NOMO-1 (cell line): Measurements from ENCODE around the gene CD79B.

Source experiments
- DNase-seq, 2 experiments: peaks; one replicate each; lab custom pipeline; 2025; ENCODE audit not compliant: unreplicated experiment in 2 of 2; lab: John Stamatoyannopoulos, UW

Gene CD79B

DNA sequence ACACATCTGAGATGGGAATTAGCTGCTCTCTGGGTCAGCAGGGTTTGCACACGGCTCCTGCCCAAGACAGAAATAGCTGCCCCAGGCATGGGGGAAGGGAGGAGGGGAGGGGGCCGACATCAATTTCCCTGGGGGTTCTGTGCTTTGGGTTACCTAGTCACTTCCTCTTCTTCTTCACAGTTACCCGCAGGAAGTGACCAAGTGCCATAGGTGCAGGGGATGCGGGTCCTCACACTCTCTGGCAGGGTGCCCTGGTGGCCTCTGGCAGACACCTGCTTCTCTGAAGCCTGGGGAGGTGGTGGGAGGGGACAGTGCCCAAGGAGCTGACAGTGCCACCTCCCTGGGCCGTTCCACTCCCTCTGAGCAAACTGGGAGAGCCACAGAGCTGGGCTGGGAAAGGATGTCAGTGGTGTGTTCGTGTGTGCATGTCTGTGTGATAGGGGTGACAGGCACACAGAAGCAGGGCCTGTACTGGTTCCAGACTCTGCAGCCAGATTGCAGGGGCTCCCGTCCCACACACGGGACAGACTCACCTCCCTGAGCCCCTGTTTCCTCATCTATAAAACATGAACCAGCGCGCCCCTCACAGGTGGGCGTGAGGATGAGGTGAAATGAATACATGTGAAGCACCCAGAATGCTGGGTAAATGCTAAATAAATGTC is 22.4 kb upstream of the CD79B start:
- peak in 1 of 2 experiments; percentile 10 for DNase-seq

DNA sequence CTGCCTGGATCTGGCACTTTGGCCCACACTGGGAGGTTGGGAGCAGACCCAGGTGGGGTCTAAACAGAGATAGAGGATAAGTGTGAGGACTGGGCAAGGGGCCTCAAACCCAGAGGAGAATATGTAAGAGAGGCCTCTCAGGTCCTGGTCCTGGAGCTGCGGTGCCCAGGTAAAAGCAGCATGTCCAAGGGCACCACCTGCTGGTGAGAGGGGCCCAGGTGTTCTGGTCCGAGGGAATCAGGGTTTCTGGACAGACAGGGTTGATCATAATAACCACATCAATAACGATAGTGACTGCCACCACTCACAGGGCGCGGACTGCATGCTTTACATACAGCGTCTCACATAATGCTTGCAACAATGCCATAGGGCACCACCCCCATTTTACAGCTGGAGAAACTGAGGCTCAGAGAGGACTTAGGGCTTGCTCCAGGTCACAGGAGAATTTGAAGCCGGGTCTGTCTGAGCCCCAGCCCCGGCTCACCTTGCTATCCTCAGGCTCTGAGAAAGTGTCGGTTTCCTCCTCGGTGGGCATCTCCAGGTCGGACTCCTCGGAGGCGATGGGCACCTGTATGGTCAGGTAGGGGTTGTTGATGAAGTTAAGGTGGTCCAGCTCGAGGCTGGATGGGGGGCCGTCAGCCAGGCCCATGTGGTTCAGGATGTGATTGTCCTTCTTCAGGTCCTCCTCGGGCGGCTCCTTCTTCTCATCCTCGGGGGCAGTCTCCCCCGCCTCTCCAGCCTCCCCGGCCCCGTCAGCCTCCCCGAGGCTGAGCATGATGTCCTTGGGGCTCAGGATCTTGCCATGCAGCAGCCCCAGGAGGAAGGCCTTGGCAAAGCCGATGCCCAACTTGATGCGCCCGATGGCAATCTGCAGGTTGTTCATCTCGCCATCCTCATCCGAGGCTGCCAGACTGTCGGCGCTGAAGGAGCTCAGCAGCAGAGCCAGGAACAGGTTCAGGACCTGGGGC is 19.1 kb upstream of the CD79B start:
- no peak for DNase-seq

DNA sequence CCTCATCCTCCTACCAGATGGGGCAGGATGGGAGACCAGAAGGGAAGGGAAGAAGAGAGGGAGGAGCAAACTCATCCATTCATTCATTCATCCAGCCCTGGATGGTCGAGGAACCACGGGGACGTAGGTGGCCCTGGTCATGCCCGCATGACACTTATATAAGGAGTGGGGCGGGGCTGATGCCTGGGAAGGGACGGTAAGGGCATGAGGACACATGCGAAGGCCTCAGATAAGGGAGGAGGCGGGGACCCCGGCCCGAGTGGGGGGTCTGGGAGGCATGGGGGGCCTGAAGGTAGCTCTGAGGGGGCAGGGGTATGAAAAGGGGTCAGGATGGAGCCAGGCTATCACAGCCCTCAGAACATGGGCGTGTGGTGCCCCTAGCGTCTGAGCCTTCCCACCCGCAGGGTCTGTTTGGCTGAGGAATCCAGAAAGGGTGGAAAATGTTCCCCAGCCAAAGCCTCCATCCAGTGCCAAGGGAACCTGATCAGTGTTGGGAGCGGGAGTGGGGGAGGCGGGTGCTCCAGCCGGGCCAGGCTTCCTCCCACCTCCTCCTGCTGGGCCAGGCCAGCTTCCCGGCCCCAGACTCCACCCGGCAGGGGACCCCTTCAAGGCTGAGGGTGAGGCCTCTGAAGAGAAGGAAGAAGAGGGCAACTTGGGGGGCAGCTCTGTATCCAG is 17.6 kb upstream of the CD79B start:
- no peak for DNase-seq

DNA sequence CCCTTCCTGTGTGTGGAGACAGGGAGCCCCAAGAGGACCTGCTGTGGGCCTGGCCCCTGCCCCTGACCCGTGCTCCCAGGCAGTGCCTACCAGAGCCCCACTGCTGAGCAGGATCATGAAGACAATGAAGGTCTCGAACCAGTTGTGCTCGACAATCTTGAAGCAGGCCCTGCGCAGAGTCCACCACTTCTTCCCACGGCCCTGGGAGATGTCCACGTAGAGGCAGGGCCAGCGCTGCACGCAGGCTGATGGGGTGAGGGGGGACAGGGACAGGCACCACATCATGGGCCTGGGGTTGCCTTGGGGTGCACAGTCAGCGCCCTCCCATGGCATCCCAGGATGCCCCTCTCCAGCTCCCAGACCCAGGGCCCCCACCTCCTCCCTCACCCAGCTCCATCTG is 16.4 kb upstream of the CD79B start:
- DNase-seq = no peak

DNA sequence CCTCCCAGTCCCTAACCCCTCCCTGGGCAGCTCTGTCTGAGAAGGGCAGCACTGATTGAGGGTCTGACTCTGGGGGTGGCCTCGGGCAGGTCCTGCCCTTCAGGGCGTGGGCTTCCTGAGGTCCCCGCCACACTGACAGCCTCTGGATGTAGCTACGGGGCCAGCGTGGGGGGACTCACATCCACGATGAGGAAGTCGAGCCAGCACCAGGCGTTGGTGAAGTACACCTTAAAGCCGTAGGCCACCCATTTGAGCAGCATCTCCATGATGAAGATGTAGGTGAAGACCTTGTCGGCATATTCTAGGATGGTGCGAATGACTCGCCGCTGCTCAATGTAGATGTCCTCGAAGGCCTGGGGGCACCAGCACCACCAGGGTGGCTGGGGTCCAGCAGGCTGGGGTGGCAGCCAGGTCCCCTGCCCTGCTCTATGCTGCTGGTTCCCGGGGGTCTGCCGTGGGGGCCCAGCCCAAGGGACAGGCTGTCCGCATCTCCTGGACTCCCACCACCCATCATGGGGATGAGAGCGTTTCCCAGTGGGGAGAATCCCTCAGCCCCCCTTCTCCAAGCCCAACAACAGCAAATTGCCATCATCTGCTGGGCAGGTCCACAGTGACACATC is 15.7 kb upstream of the CD79B start:
- DNase-seq = no peak

DNA sequence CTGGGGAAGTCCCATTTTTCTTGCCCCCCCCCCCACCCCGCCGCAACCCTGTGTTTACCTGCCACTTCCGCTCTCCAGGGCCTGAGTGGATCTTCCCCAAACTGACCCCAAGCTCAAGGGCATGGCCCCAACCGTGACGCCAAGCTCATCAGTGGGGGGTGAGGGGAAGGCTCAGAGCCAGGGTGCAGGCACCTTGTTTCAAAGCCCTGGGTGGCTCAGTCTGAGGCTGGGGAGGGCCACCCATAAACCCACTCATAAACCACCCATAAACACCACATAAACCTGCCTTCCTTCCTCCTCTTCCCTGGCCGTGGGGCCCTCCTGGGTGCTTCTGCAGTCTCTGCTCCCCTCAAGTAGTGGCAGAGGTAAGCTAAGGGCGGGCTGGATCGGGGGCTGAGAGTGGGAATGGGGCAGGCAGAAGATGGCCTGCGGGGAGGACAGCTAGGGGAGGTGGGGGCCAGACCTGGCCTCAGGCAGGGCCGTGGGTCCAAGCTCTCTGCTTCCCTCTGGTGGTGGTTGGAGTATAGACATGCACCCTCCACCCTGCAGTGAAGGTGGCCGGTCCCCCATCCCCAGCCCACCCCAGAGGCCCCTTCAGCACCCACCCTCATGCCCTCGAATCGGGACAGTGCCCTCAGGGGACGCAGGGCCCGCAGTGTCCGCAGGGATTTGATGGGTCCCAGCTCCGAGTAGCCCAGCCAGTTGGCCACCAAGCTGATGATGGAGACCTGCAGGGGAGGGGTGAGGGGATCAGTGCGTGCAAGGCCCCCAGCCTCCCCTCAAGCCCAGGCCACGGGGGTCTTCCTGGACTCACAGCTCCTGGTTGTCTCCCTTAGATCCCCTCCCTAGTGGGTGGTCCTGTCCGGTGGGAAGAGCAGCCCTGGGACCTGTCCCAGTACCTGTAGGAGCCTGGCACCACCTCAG is 14.6 kb upstream of the CD79B start:
- peak; percentile 44 to 56 for DNase-seq

DNA sequence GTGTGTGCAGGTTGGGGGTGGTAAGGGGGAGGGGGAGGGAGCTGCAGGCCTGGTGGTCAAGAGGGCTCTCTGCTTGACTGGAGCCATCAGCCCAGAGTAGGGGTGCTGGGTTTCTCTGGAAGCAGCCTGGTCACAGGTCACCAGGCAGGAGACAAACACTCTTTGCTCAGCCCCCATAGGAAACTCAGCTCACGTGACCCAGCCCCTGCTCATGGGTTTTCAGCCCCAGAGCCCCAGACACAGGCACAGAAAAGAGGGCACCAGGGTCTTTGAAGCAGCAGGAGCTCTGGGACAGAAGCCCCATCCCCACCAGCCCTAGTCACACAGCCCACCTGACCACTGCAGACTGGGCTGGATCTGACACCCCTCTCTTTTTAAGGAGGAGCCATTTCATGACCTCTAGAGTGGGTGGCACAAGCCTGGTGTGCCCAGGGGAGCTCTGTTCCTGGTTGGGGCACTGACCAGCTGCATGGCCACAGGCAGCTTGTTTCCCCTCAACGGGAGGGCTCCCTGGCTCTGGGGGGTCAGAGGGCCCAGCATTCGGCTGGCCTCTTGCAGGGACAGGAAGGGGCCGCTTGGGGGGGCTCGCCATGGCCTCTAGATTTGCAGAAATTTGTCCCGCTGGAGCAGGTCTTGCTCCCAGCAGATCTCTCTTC is 13.8 kb upstream of the CD79B start:
- no peak for DNase-seq

DNA sequence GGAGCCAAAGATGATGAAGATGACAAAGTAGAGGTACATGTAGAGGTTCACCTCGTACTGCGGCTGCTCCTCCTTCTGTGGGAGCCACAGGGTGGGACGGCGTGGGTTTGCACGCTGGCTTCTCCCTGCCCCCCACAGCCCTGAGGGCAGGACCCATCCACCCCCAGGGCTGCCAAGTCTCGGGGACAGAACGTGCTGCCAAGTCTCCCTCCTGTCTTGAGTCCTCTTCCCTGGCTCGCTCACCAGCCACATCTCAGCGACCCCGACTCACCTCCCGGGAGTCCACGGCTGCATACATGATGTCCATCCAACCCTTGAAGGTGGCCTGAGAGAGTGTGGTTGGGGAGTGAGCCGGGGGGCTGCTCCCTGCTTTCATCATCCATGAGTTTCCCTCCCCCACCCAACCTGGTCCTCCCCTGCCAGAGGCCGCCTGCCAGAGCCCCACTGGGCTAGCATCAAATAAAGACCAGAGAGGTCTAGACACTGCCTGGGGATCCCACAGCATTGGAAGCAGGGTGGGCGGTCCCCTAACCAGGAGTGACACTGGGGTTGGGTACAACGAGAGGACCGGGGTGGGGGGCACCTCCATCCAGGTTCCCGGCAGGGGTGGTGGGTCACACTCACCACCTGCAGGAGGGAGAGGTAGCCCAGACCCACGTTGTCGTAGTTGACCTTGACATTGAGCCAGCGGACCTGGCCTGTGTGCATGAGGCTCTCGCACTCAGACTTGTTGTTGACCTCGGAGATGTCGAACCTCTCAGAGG is 12.8 kb upstream of the CD79B start:
- DNase-seq = no peak

DNA sequence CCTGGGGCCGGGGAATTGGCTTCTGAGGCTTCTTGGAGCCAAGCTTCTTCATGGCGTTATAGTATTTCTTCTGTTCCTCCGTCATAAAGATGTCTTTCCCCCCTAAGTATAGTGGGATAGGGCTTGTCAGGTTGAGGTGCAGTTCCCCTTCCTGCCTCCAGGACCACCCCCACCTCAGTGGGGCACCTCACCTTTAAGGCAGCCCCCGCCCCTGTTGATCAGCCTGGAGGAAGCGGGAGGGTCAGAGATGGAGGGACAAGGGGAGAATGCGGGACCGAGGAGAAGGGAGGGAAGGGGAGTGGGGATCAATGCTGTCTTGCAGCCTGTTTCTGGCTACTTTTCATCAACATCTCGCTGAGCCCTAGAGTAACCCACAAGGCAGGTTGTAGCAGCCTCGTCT is 11.6 kb upstream of the CD79B start:
- no peak for DNase-seq

DNA sequence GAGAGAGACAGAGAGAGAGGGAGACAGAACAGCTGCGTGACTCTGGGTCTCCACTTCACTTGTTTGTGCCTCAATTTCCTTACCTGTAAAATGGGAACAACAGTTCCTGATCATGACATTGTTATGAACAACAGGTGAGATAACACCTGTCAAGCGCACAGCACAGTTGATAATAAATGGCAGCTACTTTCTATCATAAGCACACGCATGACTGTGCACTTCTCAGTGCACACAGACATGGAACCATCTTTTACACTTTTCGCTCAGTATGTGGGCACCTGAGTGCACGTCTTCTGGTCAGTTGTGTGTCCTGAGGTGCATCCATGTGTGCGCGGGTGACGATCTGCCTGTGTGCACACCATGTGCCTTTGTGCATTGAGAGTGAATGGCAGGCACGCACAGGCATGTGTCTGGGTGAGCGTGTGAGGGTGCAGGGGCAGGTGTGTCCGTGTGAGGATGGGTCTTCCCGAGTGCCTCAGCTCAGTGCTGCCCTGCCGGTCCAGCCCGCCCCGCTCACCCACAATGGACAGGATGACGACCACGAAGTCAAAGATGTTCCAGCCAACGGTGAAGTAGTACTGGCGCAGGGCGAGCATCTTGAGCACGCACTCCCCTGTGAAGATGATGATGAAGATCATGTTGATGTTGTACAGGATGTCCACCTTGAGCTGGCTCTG is 10.3 kb upstream of the CD79B start:
- DNase-seq = no peak

DNA sequence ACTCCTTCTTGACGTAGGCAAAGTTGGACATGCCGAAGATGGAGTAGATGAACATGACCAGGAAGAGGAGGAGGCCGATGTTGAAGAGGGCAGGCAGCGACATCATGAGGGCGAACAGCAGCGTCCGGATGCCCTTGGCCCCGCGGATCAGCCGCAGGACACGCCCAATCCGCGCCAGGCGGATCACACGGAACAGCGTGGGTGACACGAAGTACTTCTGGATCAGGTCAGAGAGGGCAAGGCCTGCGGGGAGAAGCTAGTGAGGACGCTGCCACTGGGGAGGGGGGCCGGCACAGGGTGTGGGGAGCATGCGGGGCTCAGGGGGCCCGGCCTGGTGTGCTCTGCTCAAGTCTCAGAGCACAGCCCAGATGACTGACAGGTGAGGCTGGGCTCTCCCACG is 9.6 kb upstream of the CD79B start:
- DNase-seq = no peak

DNA sequence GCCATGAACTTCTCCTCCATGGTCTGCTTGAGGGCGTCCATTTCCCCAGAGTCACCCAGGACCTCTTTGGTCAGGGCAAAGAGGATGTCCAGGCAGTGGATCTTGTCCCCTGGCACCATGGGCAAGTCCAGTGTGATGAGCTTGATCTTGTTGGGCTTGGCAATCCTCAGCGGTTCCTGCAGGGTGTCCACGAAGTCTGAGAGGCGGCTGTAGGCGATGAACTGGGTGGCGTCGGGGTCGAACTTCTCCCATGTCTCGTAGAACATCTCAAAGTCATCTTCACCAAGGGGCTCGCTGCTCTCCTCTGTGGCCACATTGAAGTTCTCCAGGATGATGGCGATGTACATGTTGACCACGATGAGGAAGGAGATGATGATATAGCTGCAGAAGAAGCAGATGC is 9.0 kb upstream of the CD79B start:
- no peak for DNase-seq

DNA sequence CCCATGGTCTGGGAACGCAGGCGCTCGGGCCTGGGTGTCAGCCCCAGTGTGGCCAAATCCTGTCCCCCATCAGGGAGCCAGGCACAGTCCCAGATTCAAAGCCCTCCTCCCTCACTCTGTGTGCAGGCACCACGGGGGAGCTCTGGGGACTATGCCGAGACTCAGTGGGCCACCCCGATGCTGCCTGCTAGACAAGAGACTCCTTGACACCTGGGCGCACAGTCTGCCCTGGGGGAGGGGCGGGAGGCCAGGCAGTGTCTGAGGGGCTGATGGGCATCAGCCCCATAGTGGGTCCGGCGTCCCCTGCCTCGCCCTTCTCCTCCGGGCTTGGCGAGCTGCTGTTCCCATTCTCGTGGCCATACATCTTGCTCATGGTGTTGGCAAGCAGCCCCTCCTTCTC is 8.5 kb upstream of the CD79B start:
- DNase-seq = no peak

DNA sequence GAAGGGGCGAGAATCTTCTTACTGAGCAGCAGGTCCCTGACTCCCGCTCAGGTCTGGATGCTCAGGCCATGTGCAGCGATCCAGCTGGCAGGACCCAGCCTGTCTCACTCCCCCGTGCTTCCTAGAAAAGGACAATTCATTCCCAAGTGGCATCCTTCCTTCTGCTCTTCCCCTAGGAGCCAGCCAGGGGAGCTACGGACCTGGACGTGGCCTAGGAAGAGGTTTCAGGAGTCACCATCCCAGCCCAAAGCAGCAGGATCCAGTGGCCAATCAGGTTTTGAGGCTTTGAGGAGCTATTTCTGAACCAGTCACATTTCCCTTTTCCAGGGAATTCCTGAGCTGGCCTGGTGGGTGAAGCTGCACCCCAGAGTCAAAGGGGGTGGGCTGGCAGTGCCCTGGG is 7.8 kb upstream of the CD79B start:
- no peak for DNase-seq

DNA sequence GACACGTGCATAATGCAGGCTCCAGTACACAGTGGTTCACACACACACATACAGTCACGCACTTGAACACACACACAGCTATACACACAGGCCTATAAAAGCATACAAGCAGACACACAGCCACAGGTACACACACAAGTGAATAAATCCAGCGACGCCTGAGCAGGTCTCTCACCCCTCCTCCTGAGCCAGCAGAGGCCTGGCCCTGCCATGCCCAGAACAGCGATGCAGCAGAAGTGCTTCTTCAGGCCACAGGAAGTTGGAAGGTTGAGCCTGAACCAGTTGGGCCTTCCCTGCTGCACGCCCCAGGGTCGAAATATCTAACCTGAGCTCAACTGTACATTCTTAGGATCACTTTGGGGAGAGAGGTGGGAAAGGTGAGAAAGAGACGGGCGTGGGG is 7.3 kb upstream of the CD79B start:
- no peak for DNase-seq

DNA sequence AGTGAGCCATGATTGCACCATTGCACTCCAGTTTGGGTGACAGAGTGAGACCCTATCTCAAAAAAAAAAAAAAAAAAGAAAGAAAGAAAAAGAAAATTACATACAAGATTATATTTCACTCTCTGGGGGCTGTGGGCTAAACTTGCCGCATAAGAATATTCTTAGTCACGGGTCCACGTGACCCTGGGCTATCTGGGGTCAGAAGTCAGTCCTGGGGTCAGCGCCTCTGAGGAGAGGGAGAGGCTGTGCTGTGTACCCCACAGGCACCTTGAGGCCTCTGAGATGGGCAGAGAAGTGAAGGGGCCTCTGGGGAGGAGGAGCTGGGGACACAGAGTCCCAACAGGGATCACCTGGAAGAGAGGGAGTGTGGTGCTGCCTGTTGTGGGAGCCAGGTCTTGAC is 5.8 kb upstream of the CD79B start:
- no peak for DNase-seq

DNA sequence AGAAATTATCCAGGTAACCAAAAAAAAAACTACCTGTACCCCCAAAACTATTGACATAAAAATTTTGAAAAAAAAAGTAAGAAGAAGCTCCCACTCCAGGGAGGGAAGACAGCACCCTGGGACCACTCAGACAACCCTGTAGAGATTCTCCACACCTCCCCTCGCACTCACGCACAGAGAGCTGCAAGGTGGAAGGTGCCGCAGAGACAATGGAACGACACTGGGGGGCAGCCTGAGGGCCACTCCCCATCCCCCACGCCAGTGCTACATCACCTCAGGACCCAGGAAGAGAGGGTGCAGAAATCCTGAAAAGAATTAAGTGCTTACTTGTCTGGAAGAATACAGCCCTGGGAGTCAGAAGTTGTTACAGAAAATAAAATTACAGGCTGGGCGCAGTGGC is 5.2 kb upstream of the CD79B start:
- DNase-seq = no peak
